ENCODE measurements around the gene RDH12.
"Not testable (repeated sequence)": the region's sequence is repeated elsewhere in the genome, so short reads cannot be mapped to it uniquely, and the experiment has no call there.

The RDH12 gene

GRCh38 chr14:67705211-67705610 lies 3.5 kb downstream of the RDH12 start:
- no peak for DNase-seq

DNA sequence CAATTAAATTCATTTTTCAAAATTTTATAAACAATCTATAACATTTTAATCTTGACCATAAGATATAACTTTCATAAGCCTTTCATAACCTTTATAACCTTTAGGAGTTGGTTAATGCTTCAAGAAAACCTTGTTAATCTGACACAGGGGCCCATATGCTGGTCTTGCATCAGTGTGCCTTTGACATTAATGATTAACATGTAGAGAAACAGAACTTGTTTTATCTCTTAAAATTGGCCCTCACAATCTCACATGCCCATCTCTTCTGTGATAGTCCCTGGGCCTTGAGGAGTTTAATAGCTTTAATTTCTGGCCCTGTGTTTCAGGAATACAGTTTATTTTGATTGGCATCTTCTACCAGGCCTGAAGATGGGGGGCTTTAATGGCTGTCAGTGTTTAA lies 7.7 kb downstream of the RDH12 start:
- DNase-seq, result not testable (repeated sequence)

DNA sequence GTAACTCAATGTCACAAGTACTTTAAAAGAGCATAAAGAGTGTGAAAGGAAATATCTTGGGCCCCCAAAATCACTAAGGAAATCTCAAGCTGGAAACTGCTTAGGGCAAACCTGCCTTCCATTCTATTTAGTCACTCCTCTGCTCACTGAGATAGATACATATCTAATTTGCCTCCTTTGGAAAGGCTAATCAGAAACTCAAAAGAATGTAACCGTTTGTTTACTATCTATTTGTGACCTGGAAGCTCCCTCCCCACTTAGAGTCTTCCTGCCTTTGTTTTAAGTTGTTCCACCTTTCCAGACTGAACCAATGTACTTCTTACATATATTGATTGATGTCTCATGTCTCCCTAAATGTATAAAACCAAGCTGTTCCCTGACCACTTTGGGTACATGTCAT lies 8.1 kb downstream of the RDH12 start:
- not testable (repeated sequence) for DNase-seq

- no peak for DNase-seq
Observed at GRCh38 chr14:67710209-67710608, 8.5 kb downstream of the RDH12 start.

- no peak for DNase-seq
Observed at GRCh38 chr14:67717048-67717447, 15.4 kb downstream of the RDH12 start.

DNA sequence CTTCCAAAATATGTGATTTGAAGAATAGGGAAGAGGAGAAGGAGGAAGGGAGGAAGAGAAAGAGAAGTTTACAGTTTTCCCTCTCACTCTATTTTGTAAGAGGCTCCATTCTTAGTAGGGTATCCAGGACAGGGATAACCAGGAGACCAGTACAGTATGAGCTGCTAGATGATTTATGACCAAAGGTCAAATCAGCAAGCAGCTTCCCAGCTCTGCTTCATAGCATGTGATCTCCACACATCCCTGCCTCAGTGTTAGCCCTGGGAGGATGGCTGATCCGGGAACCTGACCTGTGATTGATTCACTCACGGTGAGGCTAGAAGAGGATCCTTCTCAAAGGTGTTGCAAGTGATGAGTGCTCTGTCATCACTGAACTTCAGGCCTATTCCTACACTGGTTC lies 16.6 kb downstream of the RDH12 start:
- no peak for DNase-seq

DNA sequence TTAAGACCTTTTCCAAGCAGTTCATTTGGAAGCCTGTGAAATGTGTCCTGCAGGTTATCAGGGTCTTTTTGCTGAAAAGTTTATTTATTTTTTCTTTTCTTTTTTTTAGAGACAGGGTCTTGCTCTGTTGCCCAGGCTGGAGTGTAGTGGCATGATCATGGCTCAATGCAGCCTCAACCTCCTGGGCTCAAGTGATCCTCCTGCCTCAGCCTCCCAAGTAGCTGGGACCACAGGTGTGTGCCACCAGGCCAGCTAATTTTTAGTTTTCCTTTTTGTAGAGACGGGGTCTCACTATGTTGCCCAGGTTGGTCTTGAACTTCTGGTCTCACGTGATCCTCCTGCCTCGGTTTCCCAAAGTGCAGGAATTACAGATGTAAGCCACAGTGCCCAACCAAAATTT lies 17.7 kb downstream of the RDH12 start:
- not testable (repeated sequence) for DNase-seq

DNA sequence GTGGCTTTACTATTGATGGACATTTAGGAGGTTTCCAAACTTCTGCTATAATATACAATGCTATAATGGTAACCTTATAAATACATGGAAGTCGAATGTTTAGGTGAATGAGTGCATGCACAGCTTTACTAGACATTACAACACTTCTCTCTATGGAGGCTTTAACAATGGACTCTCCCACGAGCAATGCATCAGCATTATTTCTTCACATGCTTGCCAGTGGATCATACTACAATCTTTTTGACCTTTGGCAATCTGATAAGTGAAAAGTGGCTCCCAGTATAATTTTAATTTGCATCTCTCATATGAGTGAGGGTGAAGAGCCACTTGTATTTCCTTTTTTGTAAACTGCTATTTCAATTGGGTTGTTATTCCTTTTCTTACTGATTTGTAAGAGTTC lies 18.2 kb downstream of the RDH12 start:
- no peak for DNase-seq

DNA sequence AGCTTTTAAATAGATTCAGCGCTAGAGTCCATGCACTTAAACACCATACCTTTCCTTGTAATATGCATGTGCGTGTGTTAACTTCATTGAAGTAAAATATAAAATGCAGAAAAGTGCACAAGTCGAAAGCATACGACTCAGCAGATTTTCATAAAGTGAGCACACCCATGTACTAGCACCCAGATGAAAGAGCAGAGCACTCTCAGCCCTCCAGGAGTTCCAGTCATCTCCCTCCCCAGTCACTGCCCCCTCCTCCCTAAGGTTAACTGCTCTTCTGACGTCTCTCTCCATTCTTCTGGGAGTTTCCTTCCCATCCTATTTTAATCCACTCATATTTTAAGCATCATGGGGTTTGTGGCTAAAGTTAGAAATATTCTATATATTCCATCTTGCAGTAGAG lies 20.2 kb downstream of the RDH12 start:
- no peak for DNase-seq

DNA sequence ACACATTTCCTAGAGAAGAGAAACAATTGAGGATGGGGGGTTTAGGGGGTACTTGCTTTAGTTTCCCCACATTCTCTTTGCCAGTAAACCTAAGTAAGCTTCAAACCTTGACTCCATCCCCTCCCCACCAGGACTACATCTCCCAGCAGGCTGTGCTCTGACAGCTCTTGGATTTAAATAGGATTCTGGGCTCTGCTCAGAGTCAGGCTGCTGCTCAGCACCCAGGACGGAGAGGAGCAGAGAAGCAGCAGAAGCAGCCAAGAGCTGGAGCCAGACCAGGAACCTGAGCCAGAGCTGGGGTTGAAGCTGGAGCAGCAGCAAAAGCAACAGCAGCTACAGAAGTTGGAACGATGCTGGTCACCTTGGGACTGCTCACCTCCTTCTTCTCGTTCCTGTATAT lies 20.6 kb downstream of the RDH12 start:
- no peak for DNase-seq

- DNase-seq, result no peak
Observed at GRCh38 chr14:67725171-67725570, 23.5 kb downstream of the RDH12 start.

DNA sequence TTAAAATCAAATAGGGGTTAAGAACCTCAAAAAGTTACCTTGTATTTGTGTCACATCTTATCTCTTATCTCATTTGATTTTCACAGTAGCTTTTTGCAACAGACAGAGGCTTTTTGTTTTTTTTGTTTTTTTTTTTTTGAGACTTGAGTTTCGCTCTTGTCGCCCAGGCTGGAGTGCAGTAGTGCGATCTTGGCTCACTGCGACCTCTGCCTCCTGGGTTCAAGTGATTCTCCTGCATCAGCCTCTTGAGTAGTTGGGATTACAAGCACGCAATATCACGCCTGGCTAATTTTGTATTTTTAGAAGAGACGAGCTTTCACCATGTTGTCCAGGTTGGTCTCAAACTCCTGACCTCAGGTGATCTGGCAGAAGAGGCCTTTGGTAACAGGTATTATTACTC lies 25.7 kb downstream of the RDH12 start:
- no peak for DNase-seq

GRCh38 chr14:67728258-67728657 lies 26.6 kb downstream of the RDH12 start:
- DNase-seq, result no peak

DNA sequence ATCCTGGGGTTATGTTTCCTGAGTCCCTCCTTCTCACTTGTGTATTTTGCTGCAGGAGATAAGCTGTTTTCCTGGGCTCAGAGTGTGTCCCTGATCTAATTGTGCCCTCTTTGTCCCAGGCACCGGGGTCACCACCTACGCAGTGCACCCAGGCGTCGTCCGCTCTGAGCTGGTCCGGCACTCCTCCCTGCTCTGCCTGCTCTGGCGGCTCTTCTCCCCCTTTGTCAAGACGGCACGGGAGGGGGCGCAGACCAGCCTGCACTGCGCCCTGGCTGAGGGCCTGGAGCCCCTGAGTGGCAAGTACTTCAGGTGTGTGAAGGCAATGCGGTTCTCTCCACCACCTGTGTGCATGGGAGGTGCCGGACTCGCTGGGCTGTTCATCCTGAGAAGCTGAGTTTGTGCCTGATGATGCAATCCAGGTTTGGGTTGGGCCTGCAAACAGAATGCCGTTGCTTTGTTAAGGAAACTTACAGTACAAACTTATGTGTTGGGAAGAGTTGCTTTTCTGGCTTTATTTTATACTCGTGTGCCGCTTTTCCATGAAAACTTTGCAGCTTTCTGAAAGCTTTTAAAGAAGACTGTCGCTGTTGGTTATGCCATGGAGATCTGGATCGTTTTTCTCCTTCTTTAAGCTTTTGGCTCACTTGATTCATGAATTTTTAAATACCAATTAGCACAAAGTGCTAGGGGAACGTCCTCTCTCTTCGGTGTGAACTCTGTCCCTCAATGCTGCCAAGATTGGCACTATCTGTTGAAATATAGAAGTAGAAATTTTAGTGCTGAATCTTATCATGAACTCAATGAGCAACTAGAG lies 27.6 kb downstream of the RDH12 start:
- no peak for DNase-seq

DNA sequence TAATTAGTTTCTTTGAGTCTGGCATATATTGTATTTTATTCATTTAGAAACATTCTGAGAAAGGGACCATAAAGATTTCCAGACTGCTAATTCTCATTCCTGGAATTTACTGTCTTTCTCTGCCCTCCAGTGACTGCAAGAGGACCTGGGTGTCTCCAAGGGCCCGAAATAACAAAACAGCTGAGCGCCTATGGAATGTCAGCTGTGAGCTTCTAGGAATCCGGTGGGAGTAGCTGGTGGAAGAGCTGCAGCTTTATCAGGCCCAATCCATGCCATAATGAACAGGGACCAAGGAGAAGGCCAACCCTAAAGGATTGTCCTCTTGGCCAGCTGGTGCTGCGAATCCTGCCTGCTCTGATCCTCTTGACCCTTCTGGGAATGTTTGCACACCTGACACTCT lies 31.9 kb downstream of the RDH12 start:
- no peak for DNase-seq

- no peak for DNase-seq
Observed at GRCh38 chr14:67734675-67735074, 33.0 kb downstream of the RDH12 start.

DNA sequence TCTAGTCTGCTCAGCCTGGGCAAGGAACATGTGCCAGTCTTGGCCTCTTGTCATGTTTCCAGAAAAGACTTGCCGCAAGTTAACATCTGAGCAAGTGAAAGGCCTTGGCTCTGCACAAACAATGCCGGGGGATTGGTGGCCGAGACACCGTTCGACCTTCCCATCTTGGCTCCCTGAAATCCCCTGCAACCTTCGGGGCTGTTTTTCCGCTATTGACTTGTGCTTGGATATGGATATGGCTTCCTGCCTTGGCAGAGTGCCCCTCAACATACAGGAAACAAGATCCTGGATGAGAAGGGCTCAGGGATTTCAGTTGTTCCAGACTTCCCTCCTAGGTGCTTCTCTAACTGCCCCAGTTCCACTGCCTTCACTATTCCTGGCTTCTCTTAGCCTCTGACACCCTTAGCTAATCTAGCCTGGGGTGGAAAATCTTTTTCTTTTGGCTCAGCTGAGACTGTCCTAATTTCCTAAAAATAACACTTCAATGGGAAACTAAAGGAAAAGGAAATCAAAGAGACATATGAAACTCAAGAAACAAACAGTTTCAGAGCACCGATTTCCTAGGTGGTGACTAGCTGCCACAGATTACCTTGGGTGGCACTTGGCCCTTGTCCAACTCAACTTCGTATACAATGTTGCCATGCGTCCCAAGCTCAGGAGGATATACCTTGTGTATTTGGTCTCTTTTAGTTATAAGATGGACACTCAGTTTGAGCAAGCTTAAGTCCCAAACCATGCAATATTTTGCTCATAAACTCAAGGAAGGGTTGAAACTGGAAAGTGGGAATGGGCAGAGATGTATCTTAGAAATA lies 33.9 kb downstream of the RDH12 start:
- DNase-seq, result no peak

- no peak for DNase-seq
Observed at GRCh38 chr14:67736771-67737170, 35.1 kb downstream of the RDH12 start.

- DNase-seq, result no peak
Observed at GRCh38 chr14:67738740-67739504, 37.2 kb downstream of the RDH12 start.

- no peak for DNase-seq
Observed at GRCh38 chr14:67744046-67744445, 42.4 kb downstream of the RDH12 start.

DNA sequence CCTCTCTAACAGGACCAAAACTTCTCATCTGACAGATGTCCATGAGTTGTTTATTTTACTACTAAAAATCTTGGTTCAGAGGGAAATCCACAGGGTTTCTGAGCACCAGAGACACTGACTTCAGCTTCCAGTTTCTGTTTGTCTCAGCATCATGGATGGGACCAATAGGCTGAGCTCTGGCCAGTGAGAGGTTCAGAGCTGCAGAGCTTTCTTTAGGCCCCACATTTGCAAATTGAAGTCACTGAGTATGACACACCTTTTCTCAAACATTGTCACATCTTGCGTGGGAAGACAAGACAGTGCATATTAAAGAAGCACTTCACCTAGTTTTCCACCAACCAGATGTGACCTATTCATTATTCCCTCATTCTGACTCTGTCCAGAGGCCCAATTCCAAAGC lies 45.2 kb downstream of the RDH12 start:
- no peak for DNase-seq

- no peak for DNase-seq
Observed at GRCh38 chr14:67748312-67748711, 46.6 kb downstream of the RDH12 start.

DNA sequence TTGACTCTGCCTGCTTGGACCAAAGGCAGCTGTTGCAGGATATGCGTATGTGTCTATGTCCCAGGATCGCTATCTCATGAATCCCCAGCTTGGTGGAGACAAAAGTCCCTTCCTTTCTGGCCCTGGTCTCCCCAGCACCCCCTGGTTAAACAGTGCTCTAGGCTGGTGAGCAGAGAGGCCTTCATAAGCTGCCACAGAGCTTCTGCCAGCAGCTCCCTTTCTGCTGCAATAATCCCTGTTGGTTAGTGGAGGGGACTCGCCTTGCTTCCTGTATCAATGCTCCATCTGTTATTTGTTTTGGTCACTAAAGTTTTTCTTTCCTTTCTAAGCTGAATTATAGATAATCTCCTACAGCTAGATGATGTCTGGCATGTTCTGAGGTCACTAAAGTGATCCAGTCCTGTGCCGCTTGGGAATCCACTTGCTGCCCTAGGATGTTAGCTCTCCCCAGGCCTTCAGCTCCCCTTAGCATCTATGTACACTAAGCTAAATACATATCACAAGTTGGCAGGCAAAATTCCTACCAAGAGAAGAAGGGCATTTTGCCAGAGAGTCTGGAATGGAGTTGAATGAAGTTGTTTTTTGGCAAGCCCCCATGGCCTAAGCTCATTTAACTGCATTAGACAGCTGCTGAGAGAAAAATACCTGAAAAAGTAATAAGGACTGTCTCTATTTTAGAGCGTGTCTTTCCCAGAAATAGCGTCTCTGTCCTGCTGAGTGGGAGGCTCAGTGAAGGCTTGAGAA lies 47.8 kb downstream of the RDH12 start:
- no peak for DNase-seq

Measured in CD4-positive, alpha-beta T cell treated with Interleukin-12 subunit alpha and Interleukin-12 subunit beta, for 1 hour (primary cell).